Measurements from ENCODE around the gene APOB.

APOB gene

DNA sequence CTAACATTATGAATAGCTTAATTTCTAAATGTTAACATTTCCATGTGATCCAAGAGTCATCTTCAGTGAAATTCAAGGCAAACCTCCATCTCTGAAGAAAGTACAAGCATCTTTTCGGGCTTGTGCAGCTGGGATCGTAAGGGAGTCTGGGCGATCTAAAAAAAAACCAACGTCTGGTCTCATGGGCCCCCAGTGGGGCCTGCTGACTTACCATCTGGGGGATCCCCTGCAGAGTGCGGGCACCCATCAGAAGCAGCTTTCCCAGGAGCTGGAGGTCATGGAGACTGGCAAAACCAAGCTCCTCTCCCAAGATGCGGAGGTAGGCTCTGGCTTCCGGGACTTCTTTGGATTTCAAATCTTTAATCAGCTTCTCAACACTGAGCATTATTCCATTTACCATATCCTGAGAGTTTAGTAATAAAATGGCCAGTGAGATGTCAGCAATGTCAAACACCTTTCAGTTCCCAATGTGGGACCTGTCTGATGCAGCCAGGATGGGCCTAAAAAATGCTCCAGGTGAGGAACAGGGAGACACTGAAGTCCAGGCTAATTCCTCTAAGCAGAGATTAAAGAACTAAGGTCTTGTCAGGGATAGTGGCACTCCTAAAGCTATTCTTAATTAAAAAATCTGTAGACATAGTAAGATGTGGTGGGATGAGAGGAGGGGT, 19.0 kb downstream of the APOB start:
- Histone ChIP-seq H3K9ac (ENCODE audit: low read length) (no peak overlapping the region), H3K4me1 (ENCODE audit: control insufficient read depth, insufficient read depth, low read length) (no peaks in the 10 kb centered on the region), H3K4me3 (ENCODE audit: low read length) (no peak overlapping the region), H3K27ac (ENCODE audit: low read depth, low read length) (no peak overlapping the region), H3K36me3 (ENCODE audit: control insufficient read depth, insufficient read depth, low read length) (no peaks in the 10 kb centered on the region), H3K27me3 (ENCODE audit: control insufficient read depth, insufficient read depth, low read length) (no peaks in the 10 kb centered on the region)

DNA sequence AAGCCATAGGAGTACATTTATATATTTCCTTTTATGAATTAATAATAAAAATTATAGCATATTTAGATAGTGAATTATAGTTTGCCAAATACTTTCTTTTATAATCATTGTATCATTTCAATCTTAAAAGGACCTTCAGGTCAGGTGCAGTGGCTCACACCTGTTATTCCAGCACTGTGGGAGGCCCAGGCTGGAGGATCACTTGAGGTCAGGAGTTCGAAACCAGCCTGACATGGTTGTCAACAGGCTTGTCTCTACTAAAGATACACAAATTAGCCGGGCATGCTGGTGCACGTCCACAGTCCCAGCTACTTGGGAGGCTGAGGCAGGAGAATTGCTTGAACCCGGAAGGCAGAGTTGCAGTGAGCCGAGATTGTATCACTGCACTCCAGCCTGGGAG, 19.7 kb downstream of the APOB start:
- no peaks in the 10 kb centered on the region for H3K4me1 ChIP-seq (ENCODE audit: control insufficient read depth, insufficient read depth, low read length)
- H3K27me3 ChIP-seq (ENCODE audit: control insufficient read depth, insufficient read depth, low read length) = no peaks in the 10 kb centered on the region
- H3K36me3 ChIP-seq (ENCODE audit: control insufficient read depth, insufficient read depth, low read length) = no peaks in the 10 kb centered on the region
- no peak overlapping the region for H3K4me3 ChIP-seq (ENCODE audit: low read length)
- no peak overlapping the region for H3K27ac ChIP-seq (ENCODE audit: low read depth, low read length)
- H3K9ac ChIP-seq (ENCODE audit: low read length) = no peak overlapping the region

DNA sequence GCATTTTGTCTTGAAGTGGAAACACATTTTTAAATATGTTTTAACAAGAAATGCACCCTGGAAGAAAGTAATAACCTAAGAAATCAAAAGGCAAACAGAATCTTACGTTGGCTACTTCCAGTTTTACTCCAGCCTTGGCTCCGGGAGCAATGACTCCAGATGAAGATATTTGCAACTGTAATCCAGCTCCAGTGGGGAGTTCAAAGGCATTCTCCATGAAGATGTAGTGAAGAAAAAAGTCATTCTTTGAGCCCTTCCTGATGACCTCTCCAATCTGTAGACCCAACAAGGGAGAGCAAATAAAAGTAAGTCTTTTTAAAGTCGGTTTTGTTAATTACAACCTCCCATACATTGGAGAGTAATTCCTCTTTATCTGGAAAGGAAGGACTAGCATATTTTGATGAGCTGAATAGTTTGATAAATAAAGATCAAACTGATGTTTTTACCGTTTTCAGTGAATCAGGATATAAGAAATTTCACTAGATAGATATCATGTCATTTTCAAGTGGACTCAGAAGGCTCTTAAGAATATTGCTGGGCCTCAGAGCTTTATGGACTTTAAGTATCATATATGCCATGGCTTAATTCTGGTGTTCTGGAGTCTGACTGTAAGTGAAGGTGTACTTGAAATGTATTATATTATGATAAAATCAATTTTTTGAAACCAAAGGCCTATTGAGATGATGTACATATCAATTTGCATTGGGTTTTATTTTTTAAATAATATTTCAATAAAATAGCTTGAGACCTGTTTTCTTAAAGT, 20.3 kb downstream of the APOB start:
- Histone ChIP-seq H3K4me1 (ENCODE audit: control insufficient read depth, insufficient read depth, low read length) (no peaks in the 10 kb centered on the region), H3K27me3 (ENCODE audit: control insufficient read depth, insufficient read depth, low read length) (no peaks in the 10 kb centered on the region), H3K4me3 (ENCODE audit: low read length) (no peak overlapping the region), H3K27ac (ENCODE audit: low read depth, low read length) (no peak overlapping the region), H3K9ac (ENCODE audit: low read length) (no peak overlapping the region), H3K36me3 (ENCODE audit: control insufficient read depth, insufficient read depth, low read length) (no peaks in the 10 kb centered on the region)

DNA sequence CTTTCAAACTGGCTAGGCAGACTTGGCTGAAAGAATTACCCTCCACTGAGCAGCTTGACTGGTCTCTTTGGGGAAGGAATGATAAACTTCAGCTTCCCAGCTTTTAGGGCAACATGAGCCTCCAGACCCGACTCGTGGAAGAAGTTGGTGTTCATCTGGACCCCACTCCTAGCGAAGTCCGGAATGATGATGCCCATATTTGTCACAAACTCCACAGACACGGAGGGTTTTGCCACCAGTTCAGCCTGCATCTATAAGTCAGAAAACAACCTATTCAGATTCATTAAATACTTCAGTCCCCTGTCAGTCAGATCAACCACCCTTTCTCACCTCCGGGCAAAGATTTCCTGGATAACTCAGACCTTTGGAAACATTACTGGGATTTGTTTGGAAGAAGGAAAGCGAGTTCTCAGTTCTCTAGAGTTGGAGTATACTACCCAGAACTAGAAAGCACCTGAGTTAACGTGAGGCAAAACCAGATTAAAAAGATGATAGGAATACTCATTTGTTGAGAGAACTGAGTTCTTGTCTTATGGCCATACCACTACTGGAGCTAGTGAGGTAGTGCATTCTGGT, 21.0 kb downstream of the APOB start:
- Histone ChIP-seq H3K4me3 (ENCODE audit: low read length) (no peak overlapping the region), H3K27me3 (ENCODE audit: control insufficient read depth, insufficient read depth, low read length) (no peaks in the 10 kb centered on the region), H3K27ac (ENCODE audit: low read depth, low read length) (no peak overlapping the region), H3K36me3 (ENCODE audit: control insufficient read depth, insufficient read depth, low read length) (no peaks in the 10 kb centered on the region), H3K9ac (ENCODE audit: low read length) (no peak overlapping the region), H3K4me1 (ENCODE audit: control insufficient read depth, insufficient read depth, low read length) (no peaks in the 10 kb centered on the region)

DNA sequence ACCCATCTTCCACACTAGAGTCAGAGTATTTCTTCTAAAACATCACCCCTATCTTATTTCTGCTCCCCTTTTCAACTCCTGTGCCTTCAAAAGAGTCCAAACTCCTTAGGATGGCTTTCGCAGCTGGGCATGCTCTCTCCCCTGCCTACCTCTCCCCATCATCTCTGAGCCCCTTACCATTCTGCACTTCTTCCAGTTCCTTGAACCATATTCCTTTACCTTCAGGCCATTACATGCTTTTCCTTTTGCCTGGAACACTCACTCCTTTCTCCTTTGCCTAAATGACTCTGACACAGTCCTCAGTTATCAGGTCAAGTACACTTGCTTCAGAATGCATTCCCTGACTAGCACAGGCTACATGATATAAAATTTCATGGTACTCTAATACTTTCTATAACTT, 22.4 kb downstream of the APOB start:
- Histone ChIP-seq H3K36me3 (ENCODE audit: control insufficient read depth, insufficient read depth, low read length) (no peaks in the 10 kb centered on the region), H3K9ac (ENCODE audit: low read length) (no peak overlapping the region), H3K4me3 (ENCODE audit: low read length) (no peak overlapping the region), H3K27me3 (ENCODE audit: control insufficient read depth, insufficient read depth, low read length) (no peaks in the 10 kb centered on the region), H3K4me1 (ENCODE audit: control insufficient read depth, insufficient read depth, low read length) (no peaks in the 10 kb centered on the region), H3K27ac (ENCODE audit: low read depth, low read length) (no peak overlapping the region)

DNA sequence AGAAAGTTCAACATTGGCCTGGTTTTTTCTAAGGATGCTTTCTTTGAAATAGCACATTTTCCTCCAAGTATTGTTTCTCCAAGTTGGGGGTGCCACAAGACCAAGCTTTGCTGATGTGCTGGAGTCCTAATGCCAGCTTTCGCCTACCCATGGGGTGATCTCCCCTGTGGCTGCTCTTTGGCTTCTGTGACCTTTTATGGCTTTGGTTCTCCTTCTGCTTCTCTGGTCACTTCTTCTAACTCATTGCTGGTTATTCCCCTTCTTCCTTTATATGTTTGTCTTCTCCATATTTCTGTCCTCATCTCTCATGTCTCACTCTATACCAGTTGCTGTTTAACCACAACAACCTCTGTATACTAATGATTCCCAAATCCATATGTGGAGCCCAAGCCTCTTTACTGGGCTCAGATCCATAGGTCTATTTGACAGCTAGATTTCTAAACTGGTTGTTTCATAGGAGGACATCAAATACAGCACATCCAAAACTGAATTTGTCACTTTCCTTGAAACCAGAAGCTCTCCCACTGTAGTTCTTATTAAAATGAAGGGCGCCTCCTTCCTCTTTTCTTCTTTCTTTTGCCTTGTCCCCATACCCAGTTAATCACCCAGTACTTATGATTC, 23.1 kb downstream of the APOB start:
- Histone ChIP-seq H3K27me3 (ENCODE audit: control insufficient read depth, insufficient read depth, low read length) (no peaks in the 10 kb centered on the region), H3K27ac (ENCODE audit: low read depth, low read length) (no peak overlapping the region), H3K36me3 (ENCODE audit: control insufficient read depth, insufficient read depth, low read length) (no peaks in the 10 kb centered on the region), H3K4me3 (ENCODE audit: low read length) (no peak overlapping the region), H3K4me1 (ENCODE audit: control insufficient read depth, insufficient read depth, low read length) (no peaks in the 10 kb centered on the region), H3K9ac (ENCODE audit: low read length) (no peak overlapping the region)

DNA sequence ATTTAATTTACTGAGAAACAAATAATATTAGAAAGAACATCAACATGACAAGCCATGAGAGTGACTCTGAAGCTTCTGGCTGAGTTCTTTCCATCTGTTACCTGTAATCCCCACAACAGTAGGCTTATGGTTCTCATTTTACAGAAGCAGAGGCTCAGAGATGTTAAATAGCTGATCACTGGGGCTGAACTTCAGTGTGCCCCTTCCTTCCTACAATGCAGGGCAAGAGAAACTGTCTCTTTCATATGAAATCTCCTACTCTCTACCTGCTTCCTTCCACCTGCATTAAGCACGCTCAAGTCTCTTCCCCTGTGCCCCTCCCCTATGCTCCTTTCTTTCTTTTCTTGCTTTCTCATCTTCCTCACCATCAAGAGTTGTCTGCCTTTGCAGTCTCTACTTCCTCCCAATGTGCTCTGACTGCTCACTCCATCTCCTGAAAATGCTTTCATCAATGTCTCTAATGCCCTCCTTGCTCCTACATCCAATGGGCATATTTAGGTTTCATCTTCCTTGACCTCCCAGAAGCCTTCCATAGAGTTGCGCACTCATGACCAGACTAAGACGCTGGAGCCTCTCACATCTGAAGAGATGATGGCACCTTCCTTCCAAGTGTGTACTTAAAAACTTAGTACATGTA, 23.7 kb downstream of the APOB start:
- Histone ChIP-seq H3K4me1 (ENCODE audit: control insufficient read depth, insufficient read depth, low read length) (no peaks in the 10 kb centered on the region), H3K9ac (ENCODE audit: low read length) (no peak overlapping the region), H3K36me3 (ENCODE audit: control insufficient read depth, insufficient read depth, low read length) (no peaks in the 10 kb centered on the region), H3K4me3 (ENCODE audit: low read length) (no peak overlapping the region), H3K27ac (ENCODE audit: low read depth, low read length) (no peak overlapping the region), H3K27me3 (ENCODE audit: control insufficient read depth, insufficient read depth, low read length) (no peaks in the 10 kb centered on the region)

DNA sequence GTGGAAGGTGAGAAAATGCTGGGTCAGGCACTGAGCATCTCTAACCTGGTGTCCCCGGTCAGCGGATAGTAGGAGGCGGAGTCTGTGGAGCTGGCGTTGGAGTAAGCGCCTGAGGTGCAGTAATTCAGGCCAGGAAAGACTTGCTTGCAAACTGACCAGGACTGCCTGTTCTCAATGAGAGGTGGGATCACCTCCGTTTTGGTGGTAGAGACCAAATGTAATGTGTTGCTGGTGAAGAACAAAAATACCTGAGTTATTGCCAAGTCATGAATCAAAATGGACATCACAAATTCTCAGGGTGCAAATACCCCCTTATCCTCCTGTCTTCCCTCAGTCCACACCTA, 24.2 kb downstream of the APOB start:
- no peaks in the 10 kb centered on the region for H3K27me3 ChIP-seq (ENCODE audit: control insufficient read depth, insufficient read depth, low read length)
- H3K9ac ChIP-seq (ENCODE audit: low read length) = no peak overlapping the region
- no peaks in the 10 kb centered on the region for H3K36me3 ChIP-seq (ENCODE audit: control insufficient read depth, insufficient read depth, low read length)
- H3K27ac ChIP-seq (ENCODE audit: low read depth, low read length) = no peak overlapping the region
- H3K4me1 ChIP-seq (ENCODE audit: control insufficient read depth, insufficient read depth, low read length) = no peaks in the 10 kb centered on the region
- no peak overlapping the region for H3K4me3 ChIP-seq (ENCODE audit: low read length)

DNA sequence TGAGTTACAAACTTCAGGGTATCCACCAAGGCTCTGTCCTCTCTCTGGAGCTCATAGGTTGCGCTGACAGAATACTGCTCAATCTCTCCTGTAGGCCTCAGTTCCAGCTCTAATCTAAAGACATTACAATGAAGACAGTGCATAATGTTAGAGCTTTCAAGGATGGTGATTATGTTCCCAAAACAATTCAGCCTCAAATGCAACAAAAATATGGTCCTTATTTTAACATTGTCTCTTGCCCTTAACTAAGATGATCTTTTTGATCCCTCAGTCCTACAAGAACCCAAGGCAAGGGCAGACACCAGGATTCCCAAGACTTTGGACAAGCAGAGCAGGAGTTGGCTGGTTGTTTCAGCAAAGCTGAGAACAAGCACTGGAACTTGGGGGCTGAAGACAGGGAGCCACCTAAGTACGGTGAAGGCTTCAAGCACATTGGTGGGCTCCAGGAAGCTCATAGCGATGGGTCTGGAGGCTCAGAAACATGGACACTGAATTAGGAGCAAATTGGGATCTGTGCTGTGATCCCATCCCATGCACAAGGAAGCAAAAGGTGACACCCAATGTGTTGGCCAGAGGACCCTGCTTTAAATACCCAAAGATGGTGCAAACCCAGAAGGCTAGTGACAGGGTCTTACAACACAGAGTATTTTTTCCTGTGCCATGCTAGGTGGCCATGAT, 24.7 kb downstream of the APOB start:
- no peak overlapping the region for H3K27ac ChIP-seq (ENCODE audit: low read depth, low read length)
- H3K36me3 ChIP-seq (ENCODE audit: control insufficient read depth, insufficient read depth, low read length) = no peaks in the 10 kb centered on the region
- H3K4me3 ChIP-seq (ENCODE audit: low read length) = no peak overlapping the region
- no peak overlapping the region for H3K9ac ChIP-seq (ENCODE audit: low read length)
- H3K27me3 ChIP-seq (ENCODE audit: control insufficient read depth, insufficient read depth, low read length) = no peaks in the 10 kb centered on the region
- no peaks in the 10 kb centered on the region for H3K4me1 ChIP-seq (ENCODE audit: control insufficient read depth, insufficient read depth, low read length)

DNA sequence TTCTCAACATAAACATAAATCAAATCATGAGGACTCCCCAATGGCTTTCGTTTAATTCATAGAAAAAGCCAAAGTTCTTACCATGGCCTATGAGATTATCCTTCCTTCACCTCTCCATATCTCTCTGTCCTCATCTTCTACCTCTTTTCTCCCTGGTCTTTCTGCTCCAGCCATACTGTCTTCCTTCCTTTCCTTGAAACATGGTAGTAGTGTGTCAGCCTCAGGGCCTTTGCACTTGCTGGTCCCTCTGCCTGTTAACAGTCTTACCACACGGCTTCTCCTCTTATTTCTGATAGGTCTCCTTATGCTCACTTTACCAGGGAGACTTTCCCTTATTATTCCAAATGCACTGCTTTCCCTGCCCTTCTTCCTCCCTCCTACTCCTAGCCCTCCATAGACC, 25.6 kb downstream of the APOB start:
- no peak overlapping the region for H3K9ac ChIP-seq (ENCODE audit: low read length)
- H3K4me3 ChIP-seq (ENCODE audit: low read length) = no peak overlapping the region
- H3K27me3 ChIP-seq (ENCODE audit: control insufficient read depth, insufficient read depth, low read length) = no peaks in the 10 kb centered on the region
- no peaks in the 10 kb centered on the region for H3K4me1 ChIP-seq (ENCODE audit: control insufficient read depth, insufficient read depth, low read length)
- no peak overlapping the region for H3K27ac ChIP-seq (ENCODE audit: low read depth, low read length)
- no peaks in the 10 kb centered on the region for H3K36me3 ChIP-seq (ENCODE audit: control insufficient read depth, insufficient read depth, low read length)

DNA sequence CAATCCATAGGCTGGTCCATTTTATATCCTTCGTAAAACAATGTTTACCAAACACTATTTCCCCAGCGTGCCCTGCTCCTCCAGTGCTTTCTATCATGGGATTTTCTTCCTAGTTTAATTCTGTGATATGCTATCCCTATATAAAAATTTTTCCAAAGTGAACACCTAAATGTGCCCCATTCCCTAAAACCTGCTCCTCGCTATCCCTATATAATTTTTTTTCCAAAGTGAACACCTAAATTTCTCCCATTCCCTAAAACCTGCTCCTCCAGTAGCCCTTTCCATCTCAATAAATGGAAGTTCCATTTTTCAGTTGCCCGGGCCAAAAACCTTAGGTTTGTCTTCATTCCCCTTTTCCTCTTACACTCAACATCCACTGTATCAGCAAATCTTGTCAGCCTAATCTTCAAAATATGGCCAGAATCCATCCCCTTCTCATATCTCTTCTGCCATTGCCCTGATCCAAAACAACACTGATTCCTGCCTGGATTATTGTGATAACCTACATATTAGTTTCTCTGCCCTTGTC, 26.1 kb downstream of the APOB start:
- Histone ChIP-seq H3K9ac (ENCODE audit: low read length) (no peak overlapping the region), H3K27ac (ENCODE audit: low read depth, low read length) (no peak overlapping the region), H3K4me3 (ENCODE audit: low read length) (no peak overlapping the region), H3K36me3 (ENCODE audit: control insufficient read depth, insufficient read depth, low read length) (no peaks in the 10 kb centered on the region), H3K27me3 (ENCODE audit: control insufficient read depth, insufficient read depth, low read length) (no peaks in the 10 kb centered on the region), H3K4me1 (ENCODE audit: control insufficient read depth, insufficient read depth, low read length) (no peaks in the 10 kb centered on the region)

DNA sequence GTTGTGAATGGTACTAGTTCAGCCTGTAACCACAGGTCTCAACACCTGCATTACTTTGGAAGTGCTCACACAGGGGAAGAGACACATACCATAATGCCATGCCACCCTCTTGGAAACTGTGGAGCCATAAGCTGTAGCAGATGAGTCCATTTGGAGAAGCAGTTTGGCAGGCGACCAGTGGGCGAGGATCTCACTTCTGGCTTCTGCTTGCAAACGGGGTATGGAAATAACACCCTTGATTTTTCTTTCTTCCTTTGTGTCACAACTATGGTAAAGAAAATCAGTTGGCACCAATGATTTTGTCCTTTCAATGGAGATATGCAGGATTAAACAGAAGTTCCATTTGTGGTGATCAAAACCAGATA, 28.6 kb downstream of the APOB start:
- no peak overlapping the region for H3K4me3 ChIP-seq (ENCODE audit: low read length)
- H3K36me3 ChIP-seq (ENCODE audit: control insufficient read depth, insufficient read depth, low read length) = no peaks in the 10 kb centered on the region
- no peaks in the 10 kb centered on the region for H3K27me3 ChIP-seq (ENCODE audit: control insufficient read depth, insufficient read depth, low read length)
- H3K27ac ChIP-seq (ENCODE audit: low read depth, low read length) = no peak overlapping the region
- H3K4me1 ChIP-seq (ENCODE audit: control insufficient read depth, insufficient read depth, low read length) = no peaks in the 10 kb centered on the region
- H3K9ac ChIP-seq (ENCODE audit: low read length) = no peak overlapping the region
